Lower lobe of right lung (tissue), 2 donors: Measurements from ENCODE around the gene RAET1G. TPM values are rescaled to one million over a fixed set of nuclear protein-coding genes. Genes with fewer than 3 reads are reported as not detected.

Source experiments
- ATAC-seq, 2 donors: fragments of 200-7000 bp; cut with Tn5 transposase; one replicate each; pipeline ENCODE4 v1.9.1; 2020 to 2022; ENCODE audit warnings: mild to moderate bottlenecking in 2 of 2, moderate library complexity in 2 of 2
- DNase-seq: peaks from one replicate; pipeline ENCODE4 v3.0.0-alpha.2; 2020
- H3K27ac ChIP-seq: fragments of 200-600 bp; one replicate; pipeline ENCODE4 v1.8.0; 2022
- H3K27me3 ChIP-seq: fragments of 200-600 bp; one replicate; pipeline ENCODE4 v1.8.0; 2022; ENCODE audit warnings: low read depth
- H3K36me3 ChIP-seq: fragments of 200-600 bp; one replicate; pipeline ENCODE4 v1.8.0; 2022; ENCODE audit warnings: mild to moderate bottlenecking
- H3K4me1 ChIP-seq: fragments of 200-600 bp; one replicate; pipeline ENCODE4 v1.8.0; 2022
- H3K4me3 ChIP-seq: fragments of 200-600 bp; one replicate; pipeline ENCODE4 v1.8.0; 2022; ENCODE audit warnings: mild to moderate bottlenecking
- H3K9me3 ChIP-seq: fragments of 200-600 bp; one replicate; pipeline ENCODE4 v1.8.0; 2022
- CTCF ChIP-seq: fragments of 200-600 bp; IDR thresholded peaks from one replicate; pipeline ENCODE4 v1.8.0; 2022; ENCODE audit warnings: antibody characterized with exemption, mild to moderate bottlenecking
- intact Hi-C: fragments of 100-400 bp; cut with DNase I; formaldehyde crosslinking; loops from one replicate; pipeline ENCODE4 v1.11.0; 2022
- total RNA-seq: library from RNA; stranded (reverse); fragmentation: NEBNext Ultra II Directional; extraction: Animal tissue kit (Norgen Biotek cat#: 25700); gene quantifications from one replicate; pipeline ENCODE4 v1.2.1, GENCODE V29; 2021
- donor health status: DM: no; HTN: yes; CAD: no; lungs with severe emphysema.

The RAET1G gene
- total RNA-seq, 1 donor from 2014 or later = 0.83 TPM

GRCh38 chr6:149881860-149882259 is 41.1 kb downstream of the RAET1G start:
- ATAC-seq = no peak

GRCh38 chr6:149881066-149881766 is 41.7 kb downstream of the RAET1G start:
- Histone ChIP-seq H3K27me3 (no peaks in the 10 kb centered on the region), H3K4me3 (no peak overlapping the region), H3K27ac (no peak overlapping the region), H3K4me1 (no peaks in the 10 kb centered on the region), H3K36me3 (no peaks in the 10 kb centered on the region), H3K9me3 (no peaks in the 10 kb centered on the region)
- intact Hi-C loops = no loop called here
- no peak for ATAC-seq
- DNase-seq = no peak
- no peak for TF ChIP-seq CTCF

More at GRCh38 chr6:149881860-149882259, 41.1 kb downstream of the RAET1G start:
- intact Hi-C loops = no loop called here
- H3K27me3 ChIP-seq = no peaks in the 10 kb centered on the region
- H3K27ac ChIP-seq = no peak overlapping the region
- H3K9me3 ChIP-seq = no peaks in the 10 kb centered on the region
- H3K4me1 ChIP-seq = no peaks in the 10 kb centered on the region
- no peaks in the 10 kb centered on the region for H3K36me3 ChIP-seq
- DNase-seq = no peak
- H3K4me3 ChIP-seq = no peak overlapping the region
- no peak for TF ChIP-seq CTCF

- H3K36me3 ChIP-seq = no peaks in the 10 kb centered on the region
- no peak for ATAC-seq
- no peaks in the 10 kb centered on the region for H3K4me1 ChIP-seq
- no peak overlapping the region for H3K4me3 ChIP-seq
- no peak for TF ChIP-seq CTCF
- H3K27ac ChIP-seq = no peak overlapping the region
- H3K27me3 ChIP-seq = no peaks in the 10 kb centered on the region
- no peak for DNase-seq
- no peaks in the 10 kb centered on the region for H3K9me3 ChIP-seq
- intact Hi-C loops = no loop called here
Observed at GRCh38 chr6:149877659-149878058, 45.3 kb downstream of the RAET1G start.

GRCh38 chr6:149876241-149876933 is 46.5 kb downstream of the RAET1G start:
- no peak overlapping the region for H3K27ac ChIP-seq
- H3K4me3 ChIP-seq = no peak overlapping the region
- DNase-seq (no peak), ATAC-seq (no peak)
- H3K4me1 ChIP-seq = no peaks in the 10 kb centered on the region
- no peaks in the 10 kb centered on the region for H3K27me3 ChIP-seq
- H3K36me3 ChIP-seq = no peaks in the 10 kb centered on the region
- intact Hi-C loops = no loop called here
- TF ChIP-seq CTCF = no peak
- no peaks in the 10 kb centered on the region for H3K9me3 ChIP-seq

GRCh38 chr6:149872233-149872632 is 50.7 kb downstream of the RAET1G start:
- no peak for ATAC-seq

More at GRCh38 chr6:149872233-149872632, 50.7 kb downstream of the RAET1G start:
- Histone ChIP-seq H3K4me3 (no peak overlapping the region), H3K27me3 (no peaks in the 10 kb centered on the region), H3K4me1 (no peaks in the 10 kb centered on the region), H3K9me3 (no peaks in the 10 kb centered on the region), H3K27ac (no peak overlapping the region), H3K36me3 (no peaks in the 10 kb centered on the region)
- TF ChIP-seq CTCF = no peak
- intact Hi-C loops = no loop called here
- no peak for DNase-seq
